Colonic mucosa (tissue), 4 donors: ENCODE measurements around the gene FMN1. TPM values are rescaled to one million over a fixed set of nuclear protein-coding genes. Genes with fewer than 3 reads are reported as not detected.

ENCODE experiments used
- DNase-seq: peaks from one replicate; pipeline ENCODE4 v3.0.0-alpha.2; 2020
- H3K27ac ChIP-seq: fragments of 200-600 bp; one replicate; pipeline ENCODE4 v1.8.0; 2021
- H3K27me3 ChIP-seq: fragments of 200-600 bp; one replicate; pipeline ENCODE4 v1.8.0; 2021
- H3K36me3 ChIP-seq: fragments of 200-600 bp; one replicate; pipeline ENCODE4 v1.8.0; 2021
- H3K4me1 ChIP-seq: fragments of 200-600 bp; one replicate; pipeline ENCODE4 v1.8.0; 2021; ENCODE audit warnings: mild to moderate bottlenecking
- H3K4me3 ChIP-seq: fragments of 200-600 bp; one replicate; pipeline ENCODE4 v1.8.0; 2021
- H3K9ac ChIP-seq, 2 donors: one replicate each; pipeline ENCODE4 v1.7.0; 2013; ENCODE audit warnings: control low read depth in 2 of 2, low read depth in 2 of 2, low read length in 2 of 2
- H3K9me3 ChIP-seq: fragments of 200-600 bp; one replicate; pipeline ENCODE4 v1.8.0; 2021
- CTCF ChIP-seq: fragments of 200-600 bp; IDR thresholded peaks from one replicate; pipeline ENCODE4 v1.8.0; 2022; ENCODE audit warnings: antibody characterized with exemption, mild to moderate bottlenecking
- intact Hi-C: fragments of 100-400 bp; cut with DNase I; formaldehyde crosslinking; loops from one replicate; pipeline ENCODE4 v1.14.1; 2022
- total RNA-seq, 2 donors: library from RNA; stranded (reverse); fragmentation: NEBNext Ultra II Directional in 1 of 2; extraction: Animal tissue kit (Norgen Biotek cat#: 25700) in 1 of 2; gene quantifications; one replicate each; pipeline ENCODE4 v1.2.1, GENCODE V29; 2021
- donor health status: healthy.
- donor health status: DM: no; HTN: no; CAD: no.
- donor health status: DM: no; HTN: no; CAD: no.

FMN1 gene
- total RNA-seq, 2 donors from 2014 or later = 23.5 to 32.0 TPM

- Histone ChIP-seq H3K9ac (no peak overlapping the region), H3K27ac (no peak overlapping the region), H3K27me3 (no peaks in the 10 kb centered on the region), H3K9me3 (no peaks in the 10 kb centered on the region), H3K4me1 (no peaks in the 10 kb centered on the region), H3K36me3 (no peaks in the 10 kb centered on the region), H3K4me3 (no peak overlapping the region)
- intact Hi-C loops = loop anchor here (10.0 kb wide), 1 partner anchor 164 kb away; no protein-coding TSS in a partner anchor
- DNase-seq = no peak
- no peak for TF ChIP-seq CTCF
Observed at GRCh38 chr15:32828507-32829186, 365.9 kb downstream of the FMN1 start.

DNA sequence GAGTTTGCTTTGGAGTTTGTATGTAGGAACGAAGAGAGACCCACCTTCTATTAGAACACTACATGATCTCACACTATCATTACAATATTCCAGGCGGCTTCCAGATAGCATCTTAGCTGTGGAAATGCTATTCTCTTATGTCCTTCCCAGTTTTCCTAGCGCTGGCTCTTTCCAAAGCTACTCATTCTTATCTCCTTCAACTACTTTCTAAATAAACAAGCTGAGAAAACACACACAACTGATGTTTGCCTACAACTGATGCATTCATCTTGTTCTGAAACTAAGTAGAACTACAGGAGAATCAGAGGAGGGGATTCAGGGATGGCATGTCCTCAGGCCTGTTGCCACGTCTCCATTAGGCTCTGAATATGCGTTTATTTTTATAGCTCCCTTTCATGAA lies 367.8 kb downstream of the FMN1 start:
- no peaks in the 10 kb centered on the region for H3K36me3 ChIP-seq
- TF ChIP-seq CTCF = no peak
- H3K9ac ChIP-seq = no peak overlapping the region
- no peaks in the 10 kb centered on the region for H3K27me3 ChIP-seq
- no peak overlapping the region for H3K4me3 ChIP-seq
- H3K27ac ChIP-seq = no peak overlapping the region
- no peaks in the 10 kb centered on the region for H3K4me1 ChIP-seq
- H3K9me3 ChIP-seq = no peaks in the 10 kb centered on the region
- DNase-seq = no peak
- intact Hi-C loops = loop anchor here (10.0 kb wide), 1 partner anchor 162 kb away; no protein-coding TSS in a partner anchor

DNA sequence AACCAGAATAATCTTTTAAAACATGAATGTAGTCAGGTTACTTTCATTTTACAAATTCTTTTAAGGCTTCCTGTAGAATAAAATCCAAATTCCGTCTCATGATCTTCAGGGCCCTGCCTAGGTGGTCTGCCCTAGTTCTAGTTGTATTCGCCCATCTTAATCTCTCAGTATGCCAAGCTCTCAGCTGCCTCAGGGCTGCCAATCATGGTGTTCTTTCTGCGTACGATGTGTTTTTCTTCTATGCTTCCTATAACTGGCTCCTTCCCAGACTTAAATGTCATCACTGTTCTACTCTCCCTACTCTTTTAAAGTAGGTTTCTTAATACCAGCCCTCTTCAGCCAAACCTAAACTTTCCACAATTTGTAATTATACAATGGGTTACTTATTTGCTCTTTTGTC lies 369.3 kb downstream of the FMN1 start:
- DNase-seq = no peak
- H3K36me3 ChIP-seq = no peaks in the 10 kb centered on the region
- no peaks in the 10 kb centered on the region for H3K4me1 ChIP-seq
- H3K27ac ChIP-seq = no peak overlapping the region
- no peak overlapping the region for H3K4me3 ChIP-seq
- no peaks in the 10 kb centered on the region for H3K27me3 ChIP-seq
- no peak for TF ChIP-seq CTCF
- no peak overlapping the region for H3K9ac ChIP-seq
- intact Hi-C loops = loop anchor here (10.0 kb wide), 1 partner anchor 160 kb away; no protein-coding TSS in a partner anchor
- H3K9me3 ChIP-seq = no peaks in the 10 kb centered on the region

- Histone ChIP-seq H3K4me3 (no peak overlapping the region), H3K36me3 (no peaks in the 10 kb centered on the region), H3K9ac (no peak overlapping the region), H3K9me3 (no peaks in the 10 kb centered on the region), H3K27ac (no peak overlapping the region), H3K4me1 (no peaks in the 10 kb centered on the region), H3K27me3 (no peaks in the 10 kb centered on the region)
- DNase-seq = no peak
- intact Hi-C loops = loop anchor here (10.0 kb wide), 1 partner anchor 160 kb away; no protein-coding TSS in a partner anchor
- no peak for TF ChIP-seq CTCF
Observed at GRCh38 chr15:32824777-32825176, 369.7 kb downstream of the FMN1 start.

DNA sequence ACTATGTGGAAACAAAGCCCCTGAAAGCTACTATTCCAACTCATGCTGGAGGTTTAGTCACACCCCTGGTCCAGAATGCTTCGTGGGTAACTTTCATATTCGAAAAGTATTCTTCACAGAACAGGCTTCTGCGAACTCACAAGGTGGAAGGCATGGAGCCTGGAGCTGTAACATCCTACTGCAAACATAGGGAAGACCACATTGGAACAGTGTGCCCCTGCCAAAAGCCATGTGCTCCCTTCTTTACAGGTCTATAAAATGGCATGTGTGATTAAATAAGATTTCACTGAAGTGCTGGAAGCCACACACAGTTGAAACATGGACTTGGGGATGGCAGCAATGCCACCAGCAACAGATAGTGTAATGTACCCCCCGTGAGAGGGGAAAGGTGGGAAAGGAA lies 370.8 kb downstream of the FMN1 start:
- H3K27ac ChIP-seq = no peak overlapping the region
- H3K9me3 ChIP-seq = no peaks in the 10 kb centered on the region
- H3K36me3 ChIP-seq = no peaks in the 10 kb centered on the region
- no peak for DNase-seq
- H3K9ac ChIP-seq = no peak overlapping the region
- H3K4me1 ChIP-seq = no peaks in the 10 kb centered on the region
- intact Hi-C loops = loop anchor here (10.0 kb wide), 1 partner anchor 159 kb away; no protein-coding TSS in a partner anchor
- no peak overlapping the region for H3K4me3 ChIP-seq
- H3K27me3 ChIP-seq = no peaks in the 10 kb centered on the region
- no peak for TF ChIP-seq CTCF
